Naive B cell (primary cell): ENCODE measurements around the gene RABGAP1L. TPM values are rescaled to one million over a fixed set of nuclear protein-coding genes. Genes with fewer than 3 reads are reported as not detected.
A peak's percentile ranks its signal among the peaks of the same experiment; 100 is the strongest.

Experiments used
- ATAC-seq, 2 donors: fragments of 150-1000 bp; cut with Tn5 transposase; 2 replicates each; pipeline ENCODE4 v1.10.0; 2021; ENCODE audit warnings: low read depth in 2 of 2, mild to moderate bottlenecking in 2 of 2, moderate library complexity in 2 of 2
- DNase-seq: peaks from one replicate; pipeline ENCODE4 v3.0.0; 2022
- H3K27ac Mint-ChIP-seq, 6 donors: one replicate each; pipeline ENCODE4 v1.8.0; 2020 to 2022; ENCODE audit warnings: mild to moderate bottlenecking in 6 of 6, mixed read lengths in 6 of 6, moderate library complexity in 5 of 6, inconsistent platforms in 2 of 6
- H3K27me3 Mint-ChIP-seq, 3 donors: one replicate each; pipeline ENCODE4 v1.8.0; 2021 to 2022; ENCODE audit warnings: mixed read lengths in 3 of 3, mild to moderate bottlenecking in 1 of 3
- H3K36me3 Mint-ChIP-seq, 2 donors: one replicate each; pipeline ENCODE4 v1.8.0; 2020 to 2022; ENCODE audit warnings: mixed read lengths in 2 of 2, inconsistent platforms in 1 of 2, mild to moderate bottlenecking in 1 of 2
- H3K4me1 Mint-ChIP-seq, 3 donors: one replicate each; pipeline ENCODE4 v1.8.0; 2020 to 2022; ENCODE audit warnings: mixed read lengths in 3 of 3, inconsistent platforms in 1 of 3, mild to moderate bottlenecking in 1 of 3, moderate library complexity in 1 of 3
- H3K4me3 Mint-ChIP-seq, 8 donors: one replicate each; pipeline ENCODE4 v1.8.0; 2020 to 2022; ENCODE audit warnings: mild to moderate bottlenecking in 8 of 8, mixed read lengths in 8 of 8, moderate library complexity in 8 of 8, inconsistent platforms in 2 of 8
- H3K9me3 Mint-ChIP-seq, 7 donors: one replicate each; pipeline ENCODE4 v1.8.0; 2020 to 2022; ENCODE audit warnings: mixed read lengths in 7 of 7, mild to moderate bottlenecking in 5 of 7, inconsistent platforms in 2 of 7, moderate library complexity in 1 of 7
- polyA plus RNA-seq, 6 donors: library from polyadenylated mRNA; unstranded; fragments of 300-500 nt; fragmentation: Illumina TruSeq; gene quantifications; one replicate each; pipeline ENCODE4 v1.2.3, GENCODE V29; 2021; ENCODE audit warnings: low read depth in 6 of 6

RABGAP1L gene
- polyA plus RNA-seq, 6 donors from 2014 or later = 24.0 to 90.2 (median 79.0) TPM

DNA sequence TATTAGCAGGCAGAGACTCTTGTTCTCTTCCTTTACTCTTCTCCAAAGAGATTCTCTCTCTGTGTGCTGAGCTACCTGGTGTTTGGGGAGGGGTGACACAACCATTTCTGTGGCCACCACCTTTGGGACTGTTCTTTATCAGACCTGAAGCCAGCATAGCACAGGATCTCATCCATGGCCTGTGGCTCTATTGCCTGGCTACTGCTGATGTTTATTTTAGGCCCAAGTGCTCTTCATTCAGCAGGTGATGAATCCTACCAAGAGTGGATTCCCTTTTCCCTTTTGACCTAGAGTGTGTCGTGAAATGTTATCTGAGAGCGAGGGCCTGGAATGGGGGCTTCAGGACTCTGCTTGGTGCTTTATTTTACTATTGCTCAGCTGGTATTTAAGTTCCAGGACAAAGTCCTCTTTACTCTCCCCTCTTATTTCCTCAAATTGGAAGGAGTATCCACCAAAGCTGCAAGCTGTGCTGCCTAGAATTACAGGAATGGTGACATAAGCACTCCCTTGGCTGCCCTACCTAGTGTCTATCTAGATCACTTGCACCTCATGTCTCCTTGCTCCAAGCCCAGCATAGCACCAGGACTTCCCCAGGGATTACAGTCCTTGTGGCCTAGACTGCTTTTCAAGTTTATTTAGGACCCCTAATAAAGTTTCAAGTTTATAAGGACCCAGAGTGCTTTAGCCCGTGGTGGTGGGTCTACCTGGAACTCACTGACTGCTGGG is 193.7 kb downstream of the RABGAP1L start:
- no peak for DNase-seq
- Mint-ChIP-seq H3K27ac (peak overlapping the region in 2 of 6 donors; percentile 6 to 14), H3K4me3 (peak overlapping the region in 1 of 8 donors; percentile 25), H3K9me3 (peaks cover 0 to 8% (median 2%) of the 10 kb centered on the region in 7 donors), H3K27me3 (no peaks in the 10 kb centered on the region), H3K4me1 (peaks cover 7 to 26% (median 16%) of the 10 kb centered on the region in 3 donors), H3K36me3 (peaks cover 6 to 21% of the 10 kb centered on the region in 2 donors)
- ATAC-seq = no peak

DNA sequence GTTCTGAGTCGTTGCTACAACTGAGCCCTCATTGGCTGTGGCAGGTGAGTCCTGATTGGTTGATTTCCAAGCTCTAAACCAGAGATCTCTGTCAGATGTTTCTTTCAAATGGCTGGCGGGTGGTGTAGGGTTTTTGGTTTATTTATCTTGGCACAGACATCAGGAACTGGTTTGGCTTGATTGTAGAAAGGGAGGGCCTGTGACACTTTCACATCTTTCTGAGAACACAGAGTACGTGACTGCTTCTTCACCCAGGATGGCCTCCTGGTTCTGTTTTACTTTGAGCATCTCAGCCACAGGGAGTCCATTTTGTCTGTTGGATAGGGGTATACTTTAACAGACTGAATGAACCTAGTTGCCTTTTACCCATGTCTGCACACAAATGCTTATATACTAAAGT is 199.0 kb downstream of the RABGAP1L start:
- ATAC-seq (no peak), DNase-seq (no peak)
- peaks cover 14 to 34% (median 30%) of the 10 kb centered on the region in 3 donors for H3K4me1 Mint-ChIP-seq
- H3K9me3 Mint-ChIP-seq = peaks cover 0 to 3% (median 0%) of the 10 kb centered on the region in 7 donors
- H3K36me3 Mint-ChIP-seq = peaks cover 0 to 16% of the 10 kb centered on the region in 2 donors
- H3K27ac Mint-ChIP-seq = no peak overlapping the region
- H3K4me3 Mint-ChIP-seq = no peak overlapping the region
- H3K27me3 Mint-ChIP-seq = no peaks in the 10 kb centered on the region

DNA sequence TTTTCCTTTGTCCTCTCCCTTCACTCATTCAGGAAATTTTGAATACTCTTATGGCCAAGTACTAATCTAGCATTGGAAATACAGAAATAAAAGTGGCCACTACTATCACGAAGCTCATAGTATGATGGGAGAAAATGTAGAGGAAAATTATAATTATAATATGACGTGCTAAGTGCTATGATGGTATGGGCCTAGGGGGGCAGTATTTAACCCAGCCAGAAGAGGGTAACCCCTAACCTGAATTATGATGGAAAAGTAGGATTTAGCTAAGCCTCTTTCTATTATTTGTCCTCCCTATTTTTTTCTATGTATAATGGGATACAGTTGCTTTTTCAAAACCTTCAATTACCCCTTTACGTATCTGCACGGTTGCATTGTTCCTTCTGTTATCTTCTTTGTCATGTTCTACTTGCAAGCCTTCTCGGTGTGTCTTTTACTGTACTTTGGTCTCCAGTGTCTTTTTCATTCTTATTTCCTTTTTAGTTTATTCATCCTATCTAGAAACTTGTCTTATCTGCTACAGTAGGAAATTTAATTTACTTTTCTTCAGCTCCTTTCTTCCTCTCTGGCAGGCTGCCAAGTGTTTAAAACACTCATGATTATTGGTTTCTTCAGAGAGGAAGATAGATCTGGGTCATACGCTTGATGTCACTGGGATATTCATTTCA is 199.6 kb downstream of the RABGAP1L start:
- H3K4me1 Mint-ChIP-seq = peaks cover 15 to 29% (median 28%) of the 10 kb centered on the region in 3 donors
- no peak for ATAC-seq
- peaks cover 0 to 3% (median 0%) of the 10 kb centered on the region in 7 donors for H3K9me3 Mint-ChIP-seq
- no peak overlapping the region for H3K4me3 Mint-ChIP-seq
- peak overlapping the region in 1 of 6 donors; percentile 28 for H3K27ac Mint-ChIP-seq
- DNase-seq = no peak
- H3K27me3 Mint-ChIP-seq = no peaks in the 10 kb centered on the region
- peaks cover 0 to 16% of the 10 kb centered on the region in 2 donors for H3K36me3 Mint-ChIP-seq

DNA sequence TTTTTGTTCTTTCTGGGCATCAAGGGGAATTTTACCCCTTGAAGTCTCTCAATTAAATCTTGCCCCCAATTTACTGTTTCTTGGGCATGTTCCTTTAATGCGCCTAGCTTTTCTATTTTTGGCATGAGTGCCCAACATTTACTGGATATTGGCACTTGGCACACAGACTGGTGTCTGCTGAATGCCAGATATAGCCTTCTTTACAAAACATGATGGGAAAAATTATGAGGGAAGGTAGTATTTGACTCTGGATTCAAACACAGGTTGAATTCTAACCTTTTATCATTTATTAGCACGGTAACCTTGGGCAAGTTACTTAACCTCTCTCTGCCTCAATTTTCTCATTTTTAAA is 200.1 kb downstream of the RABGAP1L start:
- Mint-ChIP-seq H3K27me3 (no peaks in the 10 kb centered on the region), H3K36me3 (peaks cover 0 to 16% of the 10 kb centered on the region in 2 donors), H3K4me1 (peaks cover 15 to 29% (median 28%) of the 10 kb centered on the region in 3 donors), H3K9me3 (peaks cover 0 to 3% (median 0%) of the 10 kb centered on the region in 7 donors), H3K27ac (no peak overlapping the region), H3K4me3 (no peak overlapping the region)
- DNase-seq = no peak
- ATAC-seq = no peak

DNA sequence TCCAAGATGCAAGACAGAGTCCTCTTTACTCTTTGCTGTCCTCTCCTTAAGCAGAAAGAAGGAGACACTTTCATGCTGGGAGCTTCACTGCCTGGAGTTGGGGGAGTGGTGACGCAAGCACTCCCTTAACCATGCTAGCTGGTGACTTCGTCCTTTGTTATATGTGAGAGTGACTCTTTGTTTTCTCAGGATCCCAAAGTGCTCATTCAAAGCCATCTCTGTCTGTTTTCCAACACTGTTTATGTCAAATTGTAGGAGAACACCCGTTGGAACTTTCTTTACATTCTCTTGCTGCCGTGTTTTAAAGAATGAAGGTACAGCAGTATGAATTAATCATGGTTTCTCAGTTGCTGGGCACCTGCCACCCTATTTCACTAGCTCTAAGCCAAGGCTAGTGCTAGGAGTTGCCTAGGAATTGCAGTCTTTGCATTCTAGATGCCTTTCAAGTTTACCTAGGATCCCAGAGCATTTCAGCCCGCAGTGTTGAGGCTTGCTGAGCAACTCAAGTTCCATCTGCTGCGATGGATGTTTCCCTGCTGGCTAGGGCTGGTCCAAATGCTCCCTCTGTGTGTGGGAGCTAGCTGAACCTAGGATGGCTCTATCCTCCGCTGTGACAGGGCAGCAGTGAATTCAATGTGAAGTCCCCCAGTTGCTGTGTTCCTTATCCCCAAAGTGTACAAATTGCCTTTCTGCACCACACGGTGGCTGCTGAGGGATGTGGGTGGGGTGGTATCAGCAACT is 205.8 kb downstream of the RABGAP1L start:
- H3K27ac Mint-ChIP-seq = peak overlapping the region in 1 of 6 donors; percentile 49
- H3K4me1 Mint-ChIP-seq = peaks cover 17 to 25% (median 21%) of the 10 kb centered on the region in 3 donors
- ATAC-seq (no peak), DNase-seq (no peak)
- peaks cover 0 to 3% (median 0%) of the 10 kb centered on the region in 7 donors for H3K9me3 Mint-ChIP-seq
- H3K27me3 Mint-ChIP-seq = no peaks in the 10 kb centered on the region
- H3K36me3 Mint-ChIP-seq = peaks cover 0 to 23% of the 10 kb centered on the region in 2 donors
- H3K4me3 Mint-ChIP-seq = no peak overlapping the region

DNA sequence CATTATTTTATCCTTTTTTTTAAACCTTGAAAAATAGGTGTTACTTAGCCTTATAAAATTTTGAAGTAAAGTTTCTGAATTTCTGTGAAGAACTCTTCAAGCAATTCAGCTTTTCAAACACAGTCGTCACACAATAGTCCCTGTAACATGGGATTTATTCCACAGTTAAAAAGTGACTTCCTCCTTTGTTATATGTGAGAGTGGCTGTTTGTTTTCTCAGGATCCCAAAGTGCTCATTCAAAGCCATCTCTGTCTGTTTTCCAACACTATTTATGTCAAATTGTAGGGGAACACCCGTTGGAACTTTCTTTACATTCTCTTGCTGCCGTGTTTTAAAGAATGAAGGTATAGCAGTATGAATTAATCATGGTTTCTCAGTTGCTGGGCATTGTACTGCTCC is 207.6 kb downstream of the RABGAP1L start:
- ATAC-seq (no peak), DNase-seq (no peak)
- peaks cover 0 to 20% of the 10 kb centered on the region in 2 donors for H3K36me3 Mint-ChIP-seq
- H3K9me3 Mint-ChIP-seq = peaks cover 0 to 3% (median 0%) of the 10 kb centered on the region in 7 donors
- H3K27ac Mint-ChIP-seq = no peak overlapping the region
- H3K4me1 Mint-ChIP-seq = peaks cover 13 to 19% (median 19%) of the 10 kb centered on the region in 3 donors
- no peaks in the 10 kb centered on the region for H3K27me3 Mint-ChIP-seq
- H3K4me3 Mint-ChIP-seq = no peak overlapping the region

DNA sequence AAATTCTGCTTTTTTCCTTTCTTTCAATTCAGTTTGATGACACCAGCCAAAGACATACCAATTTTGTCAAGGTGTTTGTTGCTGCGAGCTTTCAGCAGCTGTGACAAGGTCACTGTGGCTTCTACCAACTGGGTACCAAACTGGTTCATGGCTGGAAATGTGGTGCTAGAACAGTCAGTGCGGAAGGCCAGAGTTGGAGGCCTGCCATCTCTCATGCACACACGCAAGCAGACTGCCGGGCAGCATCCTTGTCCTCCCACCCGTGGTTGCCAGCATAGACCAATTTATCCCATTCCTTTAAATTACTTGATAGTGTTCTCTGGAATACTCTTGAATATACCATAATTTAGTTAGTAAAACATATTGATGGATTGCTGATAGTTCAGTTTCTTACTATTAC is 208.6 kb downstream of the RABGAP1L start:
- no peaks in the 10 kb centered on the region for H3K27me3 Mint-ChIP-seq
- H3K9me3 Mint-ChIP-seq = no peaks in the 10 kb centered on the region
- H3K4me3 Mint-ChIP-seq = no peak overlapping the region
- H3K4me1 Mint-ChIP-seq = peaks cover 11 to 17% (median 14%) of the 10 kb centered on the region in 3 donors
- peaks cover 0 to 12% of the 10 kb centered on the region in 2 donors for H3K36me3 Mint-ChIP-seq
- H3K27ac Mint-ChIP-seq = no peak overlapping the region
- no peak for ATAC-seq
- no peak for DNase-seq

DNA sequence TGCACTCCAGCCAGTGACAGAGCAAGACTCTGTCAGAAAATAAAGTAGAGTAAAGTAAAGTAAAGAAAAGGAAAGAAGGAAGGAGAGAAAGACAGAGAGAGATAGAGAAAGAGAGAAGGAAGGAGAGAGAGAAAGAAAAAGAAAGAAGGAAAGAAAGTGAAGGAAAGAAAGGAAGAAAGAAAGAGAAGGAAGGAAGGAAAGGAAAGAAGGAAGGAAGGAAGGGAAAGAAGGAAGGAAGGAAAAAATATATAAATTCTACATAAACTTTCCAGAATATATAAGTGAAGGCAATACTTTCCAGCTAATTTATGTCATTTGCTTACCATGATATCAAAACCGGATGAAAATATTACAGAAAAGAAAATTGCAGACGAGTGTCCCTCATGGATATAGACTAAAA is 216.7 kb downstream of the RABGAP1L start:
- Mint-ChIP-seq H3K27ac (peak overlapping the region in 3 of 6 donors; percentile 4 to 48 (median 17)), H3K36me3 (peaks cover 8 to 25% of the 10 kb centered on the region in 2 donors), H3K9me3 (peaks cover 0 to 4% (median 0%) of the 10 kb centered on the region in 7 donors), H3K4me3 (no peak overlapping the region), H3K27me3 (no peaks in the 10 kb centered on the region), H3K4me1 (peaks cover 10 to 13% (median 13%) of the 10 kb centered on the region in 3 donors)
- DNase-seq (no peak), ATAC-seq (no peak)

DNA sequence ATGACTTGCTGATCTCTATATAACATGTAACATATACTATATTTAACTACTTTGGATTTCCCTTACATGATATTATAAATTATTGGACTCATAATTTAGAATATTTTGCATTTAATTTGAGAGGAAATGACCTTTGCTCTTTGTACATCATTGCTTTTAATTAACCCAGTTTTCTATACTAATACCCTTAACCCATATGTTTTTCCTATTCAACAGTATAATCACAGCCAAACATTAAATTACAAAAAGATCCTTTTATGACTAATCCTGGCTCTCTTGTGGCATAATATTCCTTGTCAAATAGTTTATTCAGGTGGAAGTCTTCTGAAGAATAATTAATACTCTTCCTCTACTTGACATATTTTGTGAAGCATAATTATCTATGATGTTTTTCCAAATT is 232.4 kb downstream of the RABGAP1L start:
- ATAC-seq = no peak
- peaks cover 0 to 8% (median 0%) of the 10 kb centered on the region in 3 donors for H3K4me1 Mint-ChIP-seq
- peaks cover 15 to 27% of the 10 kb centered on the region in 2 donors for H3K36me3 Mint-ChIP-seq
- H3K4me3 Mint-ChIP-seq = no peak overlapping the region
- H3K27me3 Mint-ChIP-seq = no peaks in the 10 kb centered on the region
- DNase-seq = no peak
- no peak overlapping the region for H3K27ac Mint-ChIP-seq
- peaks cover 0 to 5% (median 2%) of the 10 kb centered on the region in 7 donors for H3K9me3 Mint-ChIP-seq

DNA sequence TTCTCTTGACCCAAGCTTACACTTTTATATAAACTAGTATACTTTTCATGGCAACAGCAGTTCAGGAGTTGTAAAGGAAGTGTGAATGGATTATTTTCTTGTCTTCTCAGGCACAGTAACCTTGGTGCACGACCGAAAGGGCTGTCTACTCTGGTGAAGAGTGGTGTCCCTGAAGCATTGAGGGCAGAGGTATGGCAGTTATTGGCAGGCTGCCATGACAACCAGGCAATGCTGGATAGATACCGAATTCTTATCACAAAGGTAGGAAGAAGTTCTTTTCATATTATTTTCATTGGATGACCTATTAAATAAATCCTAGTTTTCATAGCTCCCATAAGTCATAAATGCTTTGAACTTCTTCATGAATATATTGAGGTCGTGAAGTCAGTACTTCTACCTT is 234.6 kb downstream of the RABGAP1L start:
- H3K4me3 Mint-ChIP-seq = no peak overlapping the region
- H3K27ac Mint-ChIP-seq = no peak overlapping the region
- ATAC-seq (no peak), DNase-seq (no peak)
- H3K4me1 Mint-ChIP-seq = peaks cover 0 to 8% (median 3%) of the 10 kb centered on the region in 3 donors
- H3K9me3 Mint-ChIP-seq = peaks cover 0 to 5% (median 2%) of the 10 kb centered on the region in 7 donors
- peaks cover 27 to 35% of the 10 kb centered on the region in 2 donors for H3K36me3 Mint-ChIP-seq
- no peaks in the 10 kb centered on the region for H3K27me3 Mint-ChIP-seq

DNA sequence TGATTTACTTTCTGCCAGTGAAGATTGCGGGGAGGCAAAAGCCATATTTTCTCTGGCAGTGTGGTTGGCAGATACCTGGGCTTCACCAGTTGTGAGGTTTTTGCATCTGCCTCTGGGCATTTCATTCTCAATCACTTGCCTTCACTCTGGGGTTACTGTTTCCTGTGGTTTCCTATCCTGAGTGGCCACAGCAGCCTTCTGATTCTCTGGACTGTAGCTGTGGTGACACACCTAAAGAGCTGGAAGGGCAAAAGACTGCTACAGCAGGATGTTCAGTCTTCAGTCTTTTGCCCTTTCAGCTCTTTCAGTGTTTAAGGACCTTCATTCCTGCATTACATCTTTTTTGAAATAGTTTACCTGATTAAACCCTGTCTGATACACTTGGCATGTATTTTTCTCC is 237.9 kb downstream of the RABGAP1L start:
- Mint-ChIP-seq H3K36me3 (peaks cover 25 to 43% of the 10 kb centered on the region in 2 donors), H3K4me3 (no peak overlapping the region), H3K9me3 (peaks cover 0 to 7% (median 0%) of the 10 kb centered on the region in 7 donors), H3K4me1 (peaks cover 5 to 8% (median 5%) of the 10 kb centered on the region in 3 donors), H3K27me3 (no peaks in the 10 kb centered on the region), H3K27ac (peak overlapping the region in 4 of 6 donors; percentile 38 to 74 (median 56))
- no peak for DNase-seq
- no peak for ATAC-seq

DNA sequence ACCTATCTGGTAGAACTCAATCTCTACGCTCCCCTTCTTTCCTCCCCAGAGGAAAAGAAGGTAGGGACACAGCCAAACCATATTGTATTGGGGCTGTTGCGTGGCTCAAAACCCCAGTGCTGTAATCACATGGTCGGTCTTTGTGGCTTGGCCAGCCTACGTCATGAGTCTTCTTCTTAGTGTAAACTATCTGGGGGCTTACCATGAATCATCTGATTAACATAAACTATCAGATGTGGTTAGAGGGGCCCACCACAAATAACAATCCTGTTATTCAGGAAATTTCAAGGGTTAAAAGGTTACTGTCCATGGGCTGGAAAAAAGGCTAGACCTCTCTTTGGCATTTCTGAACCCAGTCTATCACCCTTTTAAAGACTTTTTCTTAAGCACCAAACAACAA is 238.9 kb downstream of the RABGAP1L start:
- ATAC-seq (no peak), DNase-seq (no peak)
- Mint-ChIP-seq H3K9me3 (peaks cover 0 to 7% (median 0%) of the 10 kb centered on the region in 7 donors), H3K27me3 (no peaks in the 10 kb centered on the region), H3K36me3 (peaks cover 21 to 53% of the 10 kb centered on the region in 2 donors), H3K4me3 (no peak overlapping the region), H3K27ac (peak overlapping the region in 2 of 6 donors; percentile 12 to 24), H3K4me1 (peaks cover 5 to 8% (median 8%) of the 10 kb centered on the region in 3 donors)

DNA sequence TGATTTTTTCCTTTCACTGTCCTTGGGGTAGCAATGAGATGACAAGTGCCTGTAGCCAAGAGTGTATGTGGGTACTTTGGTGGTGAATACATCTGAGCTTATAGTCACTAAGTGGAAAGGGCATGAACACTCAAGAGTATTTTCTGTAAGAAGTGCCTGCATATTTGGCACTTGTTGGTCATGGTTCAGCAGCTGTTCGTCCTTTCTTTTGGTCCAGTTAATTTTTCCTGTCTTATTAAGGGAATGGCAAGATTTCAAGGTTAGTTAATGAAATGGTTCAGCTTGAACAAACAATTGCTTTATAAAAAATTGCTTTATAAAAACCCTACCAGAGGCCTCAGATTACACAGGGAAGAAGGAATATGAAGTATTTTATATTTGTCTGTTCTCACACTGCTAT is 239.9 kb downstream of the RABGAP1L start:
- peaks cover 5 to 12% (median 10%) of the 10 kb centered on the region in 3 donors for H3K4me1 Mint-ChIP-seq
- peaks cover 15 to 49% of the 10 kb centered on the region in 2 donors for H3K36me3 Mint-ChIP-seq
- ATAC-seq = no peak
- H3K9me3 Mint-ChIP-seq = peaks cover 0 to 3% (median 0%) of the 10 kb centered on the region in 7 donors
- H3K4me3 Mint-ChIP-seq = peak overlapping the region in 1 of 8 donors; percentile 15
- H3K27ac Mint-ChIP-seq = no peak overlapping the region
- no peak for DNase-seq
- no peaks in the 10 kb centered on the region for H3K27me3 Mint-ChIP-seq
